ENCODE data around the gene MYH16.
"Not testable (repeated sequence)": the region's sequence is repeated elsewhere in the genome, so short reads cannot be mapped to it uniquely, and the experiment has no call there.

The MYH16 gene

DNA sequence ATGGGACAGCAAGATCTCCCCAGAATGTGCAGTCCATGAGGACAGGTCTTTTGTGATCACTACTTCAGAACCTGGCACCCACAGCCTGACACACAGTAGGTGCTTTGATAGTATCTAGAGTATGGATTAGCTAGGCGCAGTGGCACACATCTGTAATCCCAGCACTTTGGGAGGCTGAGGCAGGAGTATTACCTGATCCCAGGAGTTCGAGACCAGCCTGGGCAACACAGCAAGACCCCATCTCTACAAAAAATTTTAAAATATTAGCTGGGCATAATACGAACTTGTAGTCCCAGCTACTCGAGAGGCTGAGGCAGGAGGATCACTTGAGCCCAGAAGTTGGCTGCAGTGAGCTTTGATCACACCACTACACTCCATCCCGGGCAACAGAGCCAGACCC lies 79.6 kb downstream of the MYH16 start:
- DNase-seq (ENCODE audit: low read depth in 3 of 3) = no peak

DNA sequence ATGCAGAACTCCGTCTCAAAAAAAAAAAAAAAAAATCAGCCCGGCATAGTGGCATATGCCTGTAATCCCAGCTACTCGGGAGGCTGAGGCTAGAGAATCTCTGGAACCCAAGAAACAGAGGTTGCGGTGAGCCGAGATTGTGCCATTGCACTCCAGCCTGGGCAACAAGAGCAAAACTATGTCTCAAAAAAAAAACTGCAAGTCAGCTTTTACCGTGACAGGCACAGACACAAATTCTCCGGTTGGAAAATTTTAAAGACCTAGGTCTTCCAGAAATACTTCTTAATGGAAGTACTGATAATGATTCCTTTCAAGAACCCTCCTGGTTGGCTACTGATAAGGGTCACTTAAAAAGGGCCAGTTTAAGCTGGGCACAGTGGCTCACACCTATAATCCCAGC lies 82.5 kb downstream of the MYH16 start:
- no peak for DNase-seq (ENCODE audit: low read depth in 3 of 3)

DNA sequence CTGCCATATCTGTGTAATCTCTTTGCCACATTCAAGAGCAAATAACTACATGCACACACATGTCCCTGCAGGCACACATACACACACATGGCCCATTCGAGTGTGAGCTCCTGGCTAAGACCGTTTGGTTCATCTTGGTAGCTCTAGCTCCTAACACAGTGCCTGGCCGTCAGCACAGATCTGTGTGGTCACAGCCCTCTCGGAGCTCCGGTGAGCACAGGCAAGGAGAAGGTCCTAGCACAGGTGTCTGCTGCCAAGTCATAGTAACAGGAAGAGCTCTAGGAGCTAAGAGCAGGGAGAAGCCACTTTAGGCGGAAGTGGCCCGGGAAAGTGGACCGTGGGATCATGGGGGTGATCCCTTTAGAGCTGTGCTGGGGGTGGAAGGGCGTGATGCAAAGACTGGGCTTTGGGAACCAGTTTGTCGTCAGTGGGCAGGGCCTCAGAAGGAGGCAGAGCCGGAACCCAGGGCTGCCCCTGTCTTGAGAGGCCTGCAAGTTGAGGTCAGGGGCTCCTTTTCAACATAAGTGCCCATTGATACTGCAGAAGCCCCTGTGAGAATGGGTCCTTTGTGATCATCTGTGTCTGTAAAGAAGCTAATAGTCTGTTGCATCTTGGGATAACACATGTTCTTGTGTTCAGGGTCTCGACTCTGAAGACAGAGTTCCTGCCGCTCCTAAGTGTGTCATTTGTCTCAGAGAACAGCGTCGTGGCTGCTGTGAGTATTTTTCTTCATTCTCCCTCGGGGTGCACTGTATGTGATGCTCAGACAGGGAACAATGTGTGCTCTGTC lies 85.3 kb downstream of the MYH16 start:
- no peak for DNase-seq (ENCODE audit: low read depth in 3 of 3)

DNA sequence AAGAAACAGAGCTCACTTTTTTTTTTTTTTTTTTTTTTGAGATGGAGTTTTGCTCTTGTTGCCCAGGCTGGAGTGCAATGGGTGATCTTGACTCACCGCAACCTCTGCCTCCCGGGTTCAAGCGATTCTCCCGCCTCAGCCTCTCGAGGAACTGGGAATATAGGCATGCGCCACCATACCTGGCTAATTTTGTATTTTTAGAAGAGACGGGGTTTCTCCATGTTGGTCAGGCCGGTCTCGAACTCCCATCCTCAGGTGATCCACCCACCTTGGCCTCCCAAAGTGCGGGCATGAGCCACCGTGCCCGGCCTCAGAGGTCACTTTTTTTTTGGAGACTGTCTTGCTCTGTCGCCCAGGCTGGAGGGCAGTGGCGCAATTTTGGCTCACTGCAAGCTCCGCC lies 85.9 kb downstream of the MYH16 start:
- DNase-seq (ENCODE audit: low read depth in 3 of 3) = not testable (repeated sequence)

DNA sequence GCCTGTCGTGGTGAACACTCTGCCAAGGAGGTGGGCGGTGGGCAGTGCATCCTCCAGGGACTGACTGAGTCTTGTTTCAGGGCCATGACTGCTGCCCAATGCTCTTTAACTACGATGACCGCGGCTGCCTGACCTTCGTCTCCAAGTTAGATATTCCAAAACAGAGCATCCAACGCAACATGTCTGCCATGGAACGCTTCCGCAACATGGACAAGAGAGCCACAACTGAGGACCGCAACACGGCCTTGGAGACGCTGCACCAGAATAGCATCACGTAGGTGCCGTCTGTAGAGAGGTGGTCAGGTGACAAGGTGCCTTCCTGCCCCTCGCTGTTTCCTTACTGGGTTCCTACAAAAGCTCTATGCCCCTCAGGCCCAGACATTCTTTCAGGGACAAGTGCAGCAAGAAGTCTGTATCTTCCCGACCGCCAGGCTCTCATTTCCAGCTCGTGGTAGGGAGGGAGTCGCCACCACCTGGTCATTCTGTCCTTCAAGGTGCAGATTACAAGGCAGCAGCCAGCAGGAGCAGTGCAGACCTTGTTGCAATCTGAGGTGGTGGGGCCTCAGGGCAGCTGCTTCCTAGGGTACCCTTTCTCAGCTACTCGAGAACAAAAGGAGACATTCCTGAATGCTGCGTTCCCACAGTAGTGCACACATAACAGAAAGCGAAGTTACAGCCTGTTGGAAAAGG lies 87.0 kb downstream of the MYH16 start:
- DNase-seq (ENCODE audit: low read depth in 3 of 3) = no peak
